ENCODE data around the gene RMND1.

DNA sequence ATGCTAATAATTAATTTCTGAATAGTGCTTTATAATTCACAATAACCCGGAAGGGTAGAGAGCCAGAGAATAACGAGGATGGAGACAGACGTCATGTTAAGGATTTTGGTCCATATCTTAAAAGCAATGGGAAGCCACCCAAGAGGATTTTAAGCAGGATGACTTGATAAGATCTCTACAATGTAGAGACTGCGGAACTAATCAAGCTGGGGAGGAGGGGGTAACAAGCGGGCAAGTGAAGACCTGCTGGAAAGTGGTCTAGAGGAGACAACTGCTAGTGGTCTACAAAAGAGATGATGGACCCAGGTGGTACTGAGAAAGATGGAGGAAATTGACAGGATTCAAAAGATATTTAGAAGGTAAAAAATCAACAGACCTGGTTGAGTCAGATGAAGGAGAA, 67.8 kb downstream of the RMND1 start:
- TF ChIP-seq POLR2AphosphoS5 (IDR thresholded peaks at IDR 0.05; ENCODE audit: low read depth, low read length) (no peak), POLR2A (IDR thresholded peaks at IDR 0.05; ENCODE audit: low read depth, low read length) (no peak)

All from GM12891 (cell line).